ENCODE measurements around the gene CD300LF.

GRCh38 chr17:74694081-74694480 lies 18.6 kb downstream of the CD300LF start:
- TF ChIP-seq RAD21 (IDR thresholded peaks at IDR 0.05; ENCODE audit: low read depth) (no peak), CTCF (IDR thresholded peaks at IDR 0.05 in 2 of 3, conservative IDR thresholded peaks at IDR 0.05 in 1 of 3; ENCODE audit: borderline replicate concordance in 1 of 3, insufficient read depth in 1 of 3, low read depth in 2 of 3, low read length in 2 of 3) (no peak), POLR2AphosphoS5 (IDR thresholded peaks at IDR 0.05; ENCODE audit: low read depth, low read length) (no peak), MAX (IDR thresholded peaks at IDR 0.05) (no peak), SRF (IDR thresholded peaks at IDR 0.05; ENCODE audit: low read depth) (no peak), YY1 (IDR thresholded peaks at IDR 0.05; ENCODE audit: extremely low read depth, insufficient replicate concordance, low read depth, low read length) (no peak), TCF7L2 (IDR thresholded peaks at IDR 0.05; ENCODE audit: borderline replicate concordance, extremely low read depth, insufficient read depth, insufficient read length) (no peak), ZFX (IDR thresholded peaks at IDR 0.05) (no peak), POLR2A (IDR thresholded peaks at IDR 0.05; ENCODE audit: borderline replicate concordance, extremely low read depth, insufficient read depth, insufficient read length) (no peak), ZBTB33 (IDR thresholded peaks at IDR 0.05; ENCODE audit: extremely low read depth, insufficient replicate concordance, low read length) (no peak), CEBPB (IDR thresholded peaks at IDR 0.05; ENCODE audit: low read depth) (no peak)
